ENCODE results near the gene CEP112. TPM values are rescaled to one million over a fixed set of nuclear protein-coding genes. Genes with fewer than 3 reads are reported as not detected.

The CEP112 gene
- total RNA-seq, 1 experiment from 2014 or later, result 6.1 TPM

GRCh38 chr17:65902155-65902554, 289.8 kb downstream of the CEP112 start:
- H3K36me3 Mint-ChIP-seq, result no peaks in the 10 kb centered on the region
- H3K27ac Mint-ChIP-seq, result no peak overlapping the region
- TF ChIP-seq AFF4 (CRISPR knock-in tag; IDR thresholded peaks at IDR 0.05; ENCODE audit: borderline replicate concordance) (no peak), ATF1 (CRISPR knock-in tag; IDR thresholded peaks at IDR 0.05) (no peak), NR3C1 (CRISPR knock-in tag; conservative IDR thresholded peaks at IDR 0.05; ENCODE audit: low read depth) (no peak), ARID4B (CRISPR knock-in tag; IDR thresholded peaks at IDR 0.05; ENCODE audit: borderline replicate concordance) (no peak), MXD4 (CRISPR knock-in tag; IDR thresholded peaks at IDR 0.05; ENCODE audit: borderline replicate concordance) (no peak), TCF7 (CRISPR knock-in tag; IDR thresholded peaks at IDR 0.05; ENCODE audit: low read depth) (no peak), HMGA2 (CRISPR knock-in tag; IDR thresholded peaks at IDR 0.05) (no peak), SMAD4 (CRISPR knock-in tag; IDR thresholded peaks at IDR 0.05) (no peak), ZNF396 (CRISPR knock-in tag; IDR thresholded peaks at IDR 0.05; ENCODE audit: borderline replicate concordance) (no peak), ZBTB21 (CRISPR knock-in tag; IDR thresholded peaks at IDR 0.05; ENCODE audit: borderline replicate concordance) (no peak), MYBL2 (CRISPR knock-in tag; IDR thresholded peaks at IDR 0.05) (no peak), IRF1 (CRISPR knock-in tag; IDR thresholded peaks at IDR 0.05) (no peak), NFE2L1 (CRISPR knock-in tag; IDR thresholded peaks at IDR 0.05) (no peak)
- no peaks in the 10 kb centered on the region for H3K27me3 Mint-ChIP-seq (ENCODE audit: low read depth)
- no peaks in the 10 kb centered on the region for H3K9me3 Mint-ChIP-seq
- ATAC-seq (no peak), DNase-seq (ENCODE audit: low spot score) (no peak)
- H3K4me1 Mint-ChIP-seq, result peaks cover 23% of the 10 kb centered on the region
- ChIA-PET CTCF (interaction anchor here (0.6 to 1.0 kb wide), 2 partner anchors 611 to 641 kb away, joined by 3 to 6 read pairs; no protein-coding TSS in a partner anchor), POLR2A (no interaction called here)
- H3K4me3 Mint-ChIP-seq, result no peak overlapping the region

- peaks cover 23% of the 10 kb centered on the region for H3K4me1 Mint-ChIP-seq
- H3K36me3 Mint-ChIP-seq, result no peaks in the 10 kb centered on the region
- TF ChIP-seq HMGA2 (CRISPR knock-in tag; IDR thresholded peaks at IDR 0.05) (no peak), HMGXB4 (CRISPR knock-in tag; IDR thresholded peaks at IDR 0.05) (no peak), ZNF512 (CRISPR knock-in tag; IDR thresholded peaks at IDR 0.05; ENCODE audit: borderline replicate concordance) (no peak), ZNF121 (CRISPR knock-in tag; IDR thresholded peaks at IDR 0.05) (no peak), AR (CRISPR knock-in tag; IDR thresholded peaks at IDR 0.05) (no peak)
- H3K4me3 Mint-ChIP-seq, result no peak overlapping the region
- ATAC-seq (no peak), DNase-seq (ENCODE audit: low spot score) (no peak)
- no peak overlapping the region for H3K27ac Mint-ChIP-seq
- ChIA-PET CTCF (no interaction called here), POLR2A (no interaction called here)
- no peaks in the 10 kb centered on the region for H3K27me3 Mint-ChIP-seq (ENCODE audit: low read depth)
- H3K9me3 Mint-ChIP-seq, result no peaks in the 10 kb centered on the region
Observed at GRCh38 chr17:65901394-65901793, 290.5 kb downstream of the CEP112 start.

Data from WTC11 (cell line).